ENCODE data around the gene GCC1. TPM values are rescaled to one million over a fixed set of nuclear protein-coding genes. Genes with fewer than 3 reads are reported as not detected.
A peak's percentile ranks its signal among the peaks of the same experiment; 100 is the strongest.
"Not testable (repeated sequence)": the region's sequence is repeated elsewhere in the genome, so short reads cannot be mapped to it uniquely, and the experiment has no call there.

Gene GCC1
- total and polyA plus RNA-seq, 2 experiments from 2014 or later = 9.6 to 15.6 TPM

DNA sequence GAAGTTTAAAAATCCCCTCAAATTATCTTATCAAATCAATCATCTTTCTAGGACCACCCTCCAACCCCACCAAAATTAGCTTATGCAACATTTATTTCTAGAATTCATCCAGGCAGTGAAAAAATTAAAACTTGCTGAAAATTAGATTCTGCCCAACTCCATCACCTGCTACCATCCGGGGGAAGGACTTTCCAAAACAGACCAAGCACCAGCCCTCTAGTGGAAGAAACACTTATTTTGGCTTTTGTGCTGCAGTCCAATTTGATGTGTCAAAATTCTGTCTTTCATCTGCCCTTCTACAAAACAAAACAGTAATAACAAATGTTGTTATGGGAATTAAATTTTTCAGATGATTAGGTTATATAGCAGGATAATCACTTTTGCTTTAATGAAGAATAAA is 35.1 kb downstream of the GCC1 start:
- Histone ChIP-seq H3K4me3 (no peak overlapping the region), H3K27me3 (no peaks in the 10 kb centered on the region), H3K4me1 (ENCODE audit: low read depth) (no peaks in the 10 kb centered on the region), H3K9me3 (ENCODE audit: low read depth) (no peaks in the 10 kb centered on the region), H3K27ac (no peak overlapping the region), H3K36me3 (no peaks in the 10 kb centered on the region)
- DNase-seq (ENCODE audit: low read depth in 1 of 2, low spot score in 1 of 2) = no peak
- TF ChIP-seq, protein P1, sequence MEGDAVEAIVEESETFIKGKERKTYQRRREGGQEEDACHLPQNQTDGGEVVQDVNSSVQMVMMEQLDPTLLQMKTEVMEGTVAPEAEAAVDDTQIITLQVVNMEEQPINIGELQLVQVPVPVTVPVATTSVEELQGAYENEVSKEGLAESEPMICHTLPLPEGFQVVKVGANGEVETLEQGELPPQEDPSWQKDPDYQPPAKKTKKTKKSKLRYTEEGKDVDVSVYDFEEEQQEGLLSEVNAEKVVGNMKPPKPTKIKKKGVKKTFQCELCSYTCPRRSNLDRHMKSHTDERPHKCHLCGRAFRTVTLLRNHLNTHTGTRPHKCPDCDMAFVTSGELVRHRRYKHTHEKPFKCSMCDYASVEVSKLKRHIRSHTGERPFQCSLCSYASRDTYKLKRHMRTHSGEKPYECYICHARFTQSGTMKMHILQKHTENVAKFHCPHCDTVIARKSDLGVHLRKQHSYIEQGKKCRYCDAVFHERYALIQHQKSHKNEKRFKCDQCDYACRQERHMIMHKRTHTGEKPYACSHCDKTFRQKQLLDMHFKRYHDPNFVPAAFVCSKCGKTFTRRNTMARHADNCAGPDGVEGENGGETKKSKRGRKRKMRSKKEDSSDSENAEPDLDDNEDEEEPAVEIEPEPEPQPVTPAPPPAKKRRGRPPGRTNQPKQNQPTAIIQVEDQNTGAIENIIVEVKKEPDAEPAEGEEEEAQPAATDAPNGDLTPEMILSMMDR (IDR thresholded peaks at IDR 0.05; ENCODE audit: low read depth, low read length) = peak; percentile 26

DNA sequence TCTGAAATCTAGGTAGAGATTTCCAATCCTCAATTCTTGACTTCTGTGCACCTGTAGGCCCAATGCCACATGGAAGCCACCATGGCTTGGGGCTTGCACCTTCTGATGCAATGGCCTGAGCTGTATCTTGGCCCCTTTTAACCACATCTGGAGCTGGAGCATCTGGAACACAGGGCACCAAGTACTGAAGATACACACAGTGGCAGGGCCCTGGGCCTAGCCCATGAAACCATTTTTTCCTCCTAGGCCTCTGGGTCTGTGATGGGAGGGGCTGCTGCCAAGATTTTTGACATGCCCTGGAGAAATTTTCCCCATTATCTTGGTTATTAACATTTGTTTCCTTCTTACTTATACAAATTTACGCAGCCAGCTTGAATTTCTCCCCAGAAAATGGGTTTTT is 39.1 kb downstream of the GCC1 start:
- H3K27ac ChIP-seq = no peak overlapping the region
- no peak overlapping the region for H3K4me3 ChIP-seq
- H3K9me3 ChIP-seq (ENCODE audit: low read depth) = no peaks in the 10 kb centered on the region
- H3K4me1 ChIP-seq (ENCODE audit: low read depth) = no peaks in the 10 kb centered on the region
- TF ChIP-seq, protein P1 (IDR thresholded peaks at IDR 0.05; ENCODE audit: low read depth, low read length) = no peak
- no peaks in the 10 kb centered on the region for H3K36me3 ChIP-seq
- H3K27me3 ChIP-seq = no peaks in the 10 kb centered on the region
- no peak for DNase-seq (ENCODE audit: low read depth in 1 of 2, low spot score in 1 of 2)

DNA sequence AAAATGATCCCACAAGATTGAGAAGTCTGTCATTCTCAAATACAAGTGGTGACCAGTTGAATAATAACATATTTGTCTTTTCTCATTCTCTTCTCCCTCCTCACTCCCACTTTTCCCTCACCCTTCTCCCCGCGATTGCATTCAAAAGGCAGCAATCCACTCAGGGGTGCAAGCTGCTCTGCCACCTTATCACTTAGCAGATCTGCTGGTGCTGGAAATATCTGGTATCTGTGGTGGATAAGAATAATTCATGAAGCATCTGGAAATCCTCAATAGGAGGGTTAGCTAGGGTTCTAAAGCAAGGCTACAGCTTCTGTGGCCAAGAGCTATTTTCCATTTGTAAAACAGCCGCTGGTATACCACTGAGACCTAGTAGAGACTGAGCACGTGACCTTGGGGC is 43.8 kb downstream of the GCC1 start:
- no peak overlapping the region for H3K4me3 ChIP-seq
- H3K36me3 ChIP-seq = no peaks in the 10 kb centered on the region
- TF ChIP-seq, protein P1 (IDR thresholded peaks at IDR 0.05; ENCODE audit: low read depth, low read length) = no peak
- peaks cover 19% of the 10 kb centered on the region for H3K27me3 ChIP-seq
- no peaks in the 10 kb centered on the region for H3K9me3 ChIP-seq (ENCODE audit: low read depth)
- no peaks in the 10 kb centered on the region for H3K4me1 ChIP-seq (ENCODE audit: low read depth)
- no peak overlapping the region for H3K27ac ChIP-seq
- DNase-seq (ENCODE audit: low read depth in 1 of 2, low spot score in 1 of 2) = no peak

DNA sequence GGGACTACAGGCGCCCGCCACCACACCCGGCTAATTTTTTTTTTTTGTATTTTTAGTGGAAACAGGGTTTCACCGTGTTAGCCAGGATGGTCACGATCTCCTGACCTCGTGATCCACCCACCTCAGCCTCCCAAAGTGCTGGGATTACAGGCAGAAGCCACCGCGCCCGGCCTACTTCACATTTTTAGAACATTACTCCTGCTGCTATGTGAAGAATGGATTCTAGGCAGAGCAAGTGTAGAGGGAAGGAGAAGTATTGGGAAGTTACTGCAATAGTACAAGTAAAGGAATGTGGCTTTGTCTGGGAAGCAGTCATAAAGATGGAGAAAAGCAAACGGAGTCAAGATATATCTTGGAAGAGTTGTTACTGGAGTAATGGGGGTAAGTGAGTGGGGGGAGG is 44.9 kb downstream of the GCC1 start:
- H3K27ac ChIP-seq; H3K4me3 ChIP-seq; H3K4me1 ChIP-seq (ENCODE audit: low read depth); DNase-seq (ENCODE audit: low read depth in 1 of 2, low spot score in 1 of 2); H3K36me3 ChIP-seq; H3K9me3 ChIP-seq (ENCODE audit: low read depth): not testable (repeated sequence)
- peaks cover 23% of the 10 kb centered on the region for H3K27me3 ChIP-seq

DNA sequence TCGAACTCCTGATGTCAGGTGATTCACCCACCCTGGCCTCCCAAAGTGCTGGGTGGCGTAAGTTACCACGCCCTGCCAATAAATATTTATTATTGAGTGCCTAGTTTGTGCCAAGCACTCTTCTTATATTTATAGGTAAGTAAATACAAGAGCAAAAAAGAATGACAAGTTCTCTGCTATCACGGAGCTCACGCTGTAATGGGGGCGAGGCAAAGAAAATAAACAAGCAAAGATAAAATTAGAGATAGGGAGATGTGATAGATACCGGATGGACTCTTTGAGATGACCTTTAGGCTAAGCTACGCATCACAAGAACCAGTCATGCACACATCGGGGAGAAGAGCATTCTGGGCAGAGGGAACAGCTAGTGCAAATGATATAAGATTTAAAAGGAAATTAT is 46.3 kb downstream of the GCC1 start:
- TF ChIP-seq, protein P1 (IDR thresholded peaks at IDR 0.05; ENCODE audit: low read depth, low read length) = no peak
- Histone ChIP-seq H3K27me3 (peaks cover 23% of the 10 kb centered on the region), H3K4me1 (ENCODE audit: low read depth) (no peaks in the 10 kb centered on the region), H3K9me3 (ENCODE audit: low read depth) (no peaks in the 10 kb centered on the region), H3K36me3 (no peaks in the 10 kb centered on the region), H3K27ac (no peak overlapping the region), H3K4me3 (no peak overlapping the region)
- no peak for DNase-seq (ENCODE audit: low read depth in 1 of 2, low spot score in 1 of 2)

DNA sequence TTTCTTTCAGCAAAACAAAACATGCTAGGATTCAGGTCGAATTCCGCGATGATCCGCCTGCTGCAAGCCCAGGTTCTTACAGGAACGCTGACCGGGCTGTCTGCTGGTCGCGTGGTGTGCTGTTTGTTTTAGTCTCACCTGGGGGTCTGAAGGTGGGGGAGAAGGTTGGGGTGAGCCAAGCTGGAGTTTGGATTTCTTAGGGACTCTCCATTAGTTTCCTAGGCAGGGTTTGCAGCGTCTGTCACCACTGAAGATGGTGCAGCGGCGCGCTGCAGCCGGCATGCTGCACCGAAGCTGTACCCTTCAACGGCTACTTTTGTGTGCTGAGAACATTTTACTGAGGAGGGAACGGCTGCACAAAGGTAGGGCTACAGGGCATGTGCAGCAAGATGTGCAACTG is 48.7 kb downstream of the GCC1 start:
- no peaks in the 10 kb centered on the region for H3K36me3 ChIP-seq
- TF ChIP-seq, protein P1 (IDR thresholded peaks at IDR 0.05; ENCODE audit: low read depth, low read length) = no peak
- H3K4me3 ChIP-seq = peak overlapping the region; percentile 21
- peaks cover 23% of the 10 kb centered on the region for H3K27me3 ChIP-seq
- H3K9me3 ChIP-seq (ENCODE audit: low read depth) = no peaks in the 10 kb centered on the region
- no peak for DNase-seq (ENCODE audit: low read depth in 1 of 2, low spot score in 1 of 2)
- no peak overlapping the region for H3K27ac ChIP-seq
- no peaks in the 10 kb centered on the region for H3K4me1 ChIP-seq (ENCODE audit: low read depth)
